HT1080 (cell line): ENCODE results near the gene CXCL16. TPM values are rescaled to one million over a fixed set of nuclear protein-coding genes. Genes with fewer than 3 reads are reported as not detected.

Source experiments
- DNase-seq: peaks from one replicate; pipeline ENCODE4 v3.0.0-alpha.2; 2015; ENCODE audit warnings: low read depth
- total RNA-seq: library from RNA; depleted of rRNA; stranded (reverse); fragments of >200 nt; shearing (Covaris generic); gene quantifications from 2 replicates; pipeline ENCODE4 v1.2.3, GENCODE V29; 2014

The CXCL16 gene
- total RNA-seq, 1 experiment from 2014 or later, result 0.40 TPM

DNA sequence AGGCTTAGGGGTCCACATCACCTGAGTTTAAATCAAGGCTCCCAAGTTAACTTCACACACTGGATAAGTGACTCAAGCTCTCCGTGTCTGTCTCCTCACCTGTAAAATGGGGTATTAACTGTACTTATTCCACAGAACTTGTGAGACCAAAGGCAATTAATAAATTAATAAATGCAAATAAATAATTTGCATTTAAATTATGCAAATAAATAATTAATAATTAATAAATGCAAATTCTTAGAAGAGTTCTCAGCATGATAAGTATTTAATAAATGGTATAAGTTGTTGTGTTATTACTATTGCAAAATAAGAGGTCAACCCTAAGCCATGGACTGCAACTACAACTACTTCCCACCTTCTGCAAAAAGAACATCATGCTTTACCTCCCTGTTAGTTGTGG is 13.7 kb upstream of the CXCL16 start:
- no peak for DNase-seq

DNA sequence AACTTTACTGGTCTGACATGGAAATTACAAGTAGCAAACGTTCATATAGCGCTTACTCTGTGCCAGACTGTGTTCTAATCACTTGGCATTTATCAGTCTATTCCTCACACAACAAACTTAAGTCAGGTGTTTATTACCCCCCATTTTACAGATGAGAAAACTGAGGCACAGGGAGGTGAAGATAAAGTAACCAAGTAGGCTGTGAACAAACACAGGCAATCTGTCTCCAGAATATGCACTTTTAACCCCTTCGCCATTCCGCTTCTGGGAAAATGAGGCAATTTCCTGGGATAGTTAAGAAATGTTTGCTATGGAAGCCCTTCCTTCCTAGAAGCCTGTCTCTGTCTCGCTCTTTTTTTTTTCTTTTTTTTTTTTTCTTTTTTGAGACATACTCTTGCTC is 12.2 kb upstream of the CXCL16 start:
- DNase-seq, result no peak

DNA sequence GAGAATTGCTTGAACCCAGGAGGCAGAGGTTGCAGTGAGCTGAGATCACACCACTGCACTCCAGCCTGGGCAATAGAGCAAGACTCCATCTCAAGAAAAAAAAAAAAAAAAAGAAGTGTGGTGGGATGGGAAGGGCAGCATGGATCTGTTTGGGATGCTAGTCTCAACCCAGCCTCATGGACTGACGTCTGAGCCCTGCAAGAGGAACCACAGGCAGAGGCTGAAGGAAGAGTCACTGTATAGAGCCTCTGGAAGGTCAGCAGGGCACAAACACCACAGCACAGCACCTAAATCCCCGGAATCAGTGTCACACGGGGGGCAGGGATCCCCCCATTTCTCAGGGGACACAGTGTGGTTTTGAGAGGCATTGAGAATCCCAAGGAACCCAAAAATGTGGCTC is 10.9 kb upstream of the CXCL16 start:
- DNase-seq, result no peak

DNA sequence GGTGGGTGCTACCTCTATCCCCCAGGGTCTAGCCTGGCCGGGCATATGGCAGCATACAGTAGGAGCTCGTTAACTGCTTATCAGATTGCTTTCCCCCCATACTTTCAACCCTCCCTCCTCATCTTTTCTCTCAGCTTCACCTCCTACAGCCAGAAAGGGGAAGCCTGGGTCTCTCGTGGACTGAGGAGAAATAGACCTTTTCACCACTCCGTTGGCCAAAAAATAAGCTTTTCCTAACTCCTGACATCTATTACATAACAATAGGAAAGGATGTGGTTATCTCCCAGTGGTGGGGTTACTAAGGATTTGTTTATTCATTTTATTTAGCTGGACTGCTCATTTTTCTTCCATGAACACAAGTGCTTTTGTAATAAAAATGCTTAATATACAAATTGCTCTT is 9.0 kb upstream of the CXCL16 start:
- no peak for DNase-seq

DNA sequence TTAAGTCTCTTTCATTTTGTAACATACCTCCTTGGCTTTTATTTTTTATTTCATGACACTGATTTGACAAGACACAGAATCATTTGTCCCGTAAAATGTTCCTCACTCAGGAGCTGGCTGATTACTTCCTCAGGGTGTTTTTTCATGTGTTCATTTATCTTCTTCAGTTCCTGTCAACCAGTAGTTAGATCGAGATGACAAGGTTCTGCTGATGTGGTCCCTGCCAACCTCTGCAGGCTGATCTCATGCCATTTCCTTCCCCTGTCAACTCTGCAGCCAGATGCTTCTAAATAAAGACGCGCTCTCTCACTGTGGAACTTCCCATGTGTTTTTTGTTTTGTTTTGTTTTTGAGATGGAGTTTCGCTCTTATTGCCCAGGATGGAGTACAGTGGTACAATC is 8.1 kb upstream of the CXCL16 start:
- no peak for DNase-seq

DNA sequence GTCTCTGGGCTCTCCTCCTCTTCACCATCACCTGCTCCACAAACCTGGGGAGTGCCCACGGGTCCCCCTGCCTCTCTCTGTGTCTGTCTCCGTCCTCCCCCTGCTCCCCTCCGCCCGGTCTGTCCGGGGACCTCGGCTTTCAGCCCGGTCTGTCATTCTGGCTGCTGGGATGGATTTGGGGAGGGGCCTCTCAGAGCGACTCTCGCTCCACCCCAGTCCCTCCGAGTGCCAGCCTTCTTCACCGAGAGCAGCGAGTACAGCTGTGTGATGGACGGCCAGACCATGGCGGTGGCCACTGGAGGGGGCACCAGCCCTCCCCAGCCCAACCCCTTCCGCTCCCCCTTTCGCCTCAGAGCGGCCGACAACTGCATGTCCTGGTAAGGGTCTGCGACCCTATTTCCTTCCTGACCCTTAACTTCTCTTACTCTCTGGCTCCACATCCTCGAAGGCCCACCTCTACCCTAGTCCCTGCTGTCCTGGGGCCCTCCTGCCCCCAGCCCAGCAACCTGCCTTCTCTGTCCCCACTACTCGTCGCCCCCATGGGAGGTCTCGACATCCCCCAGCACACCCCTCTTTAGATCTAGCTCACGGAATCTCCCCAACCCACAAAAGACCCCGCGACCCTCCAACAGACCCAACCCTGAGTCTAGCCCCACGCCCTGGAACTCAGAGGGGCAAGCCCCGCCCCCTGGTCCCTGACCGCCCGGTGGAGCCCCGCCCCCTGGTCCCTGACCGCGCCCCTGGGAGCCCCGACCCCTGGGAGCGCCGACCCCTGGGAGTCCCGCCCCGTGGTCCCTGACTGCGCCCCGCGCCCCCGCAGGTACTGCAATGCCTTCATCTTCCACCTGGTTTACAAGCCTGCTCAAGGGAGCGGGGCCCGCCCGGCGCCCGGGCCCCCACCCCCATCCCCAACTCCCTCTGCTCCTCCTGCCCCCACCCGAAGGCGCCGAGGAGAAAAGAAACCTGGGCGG is 5.6 kb upstream of the CXCL16 start:
- no peak for DNase-seq

DNA sequence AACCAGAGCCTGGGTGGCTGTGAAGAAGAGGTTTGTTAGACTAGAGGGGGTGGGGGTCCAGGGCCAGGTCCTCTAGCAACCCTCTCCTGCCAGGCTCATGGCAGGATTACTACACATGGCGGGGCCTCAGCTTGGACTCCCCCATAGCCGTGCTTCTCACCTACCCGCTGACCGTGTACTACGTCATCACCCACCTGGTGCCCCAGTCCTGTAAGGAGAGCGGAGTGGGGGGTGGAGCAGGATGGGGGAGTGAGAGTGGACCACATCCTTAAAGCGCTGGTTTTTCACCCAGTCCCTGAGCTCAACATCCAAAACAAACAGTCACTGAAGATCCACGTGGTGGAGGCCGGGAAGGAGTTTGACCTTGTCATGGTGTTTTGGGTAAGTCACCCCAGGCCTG is 4.2 kb upstream of the CXCL16 start:
- no peak for DNase-seq

DNA sequence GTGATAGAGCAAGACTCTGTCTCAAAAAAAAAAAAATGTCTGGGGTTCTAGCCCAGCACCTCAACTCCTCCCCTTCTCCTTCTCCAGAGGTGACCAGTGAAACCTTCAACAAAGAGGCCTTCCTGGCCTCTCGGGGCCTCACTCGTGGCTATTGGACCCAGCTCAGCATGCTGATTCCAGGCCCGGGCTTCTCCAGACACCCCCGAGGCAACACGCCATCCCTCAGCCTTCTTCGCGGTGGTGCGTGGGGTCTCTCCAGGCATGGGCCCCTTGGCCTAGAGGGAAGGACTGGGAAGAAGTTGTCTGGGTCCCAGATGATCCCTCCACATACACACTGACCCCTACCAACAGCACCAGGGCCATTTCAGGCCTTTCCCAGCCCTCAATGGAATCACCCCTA is 3.5 kb upstream of the CXCL16 start:
- no peak for DNase-seq

DNA sequence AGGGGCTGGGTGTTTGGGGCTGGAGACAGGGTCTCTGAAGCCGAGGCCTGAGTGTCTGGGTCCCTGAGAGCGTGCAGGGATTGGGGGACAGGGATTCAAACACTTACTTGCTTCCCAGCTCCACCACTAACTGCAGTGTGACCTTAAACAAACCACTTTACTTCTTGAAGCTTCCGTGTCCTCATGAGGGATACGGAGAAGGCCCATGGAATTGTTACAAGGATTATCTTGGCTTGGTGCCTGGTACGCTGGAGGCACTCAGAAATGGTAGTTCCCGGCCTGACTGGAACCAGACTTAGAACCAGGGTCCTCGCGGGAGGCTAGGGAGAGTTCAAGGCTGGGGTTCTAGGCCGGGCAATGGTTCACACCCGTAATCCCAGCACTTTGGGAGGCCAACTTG is 2.9 kb upstream of the CXCL16 start:
- no peak for DNase-seq

DNA sequence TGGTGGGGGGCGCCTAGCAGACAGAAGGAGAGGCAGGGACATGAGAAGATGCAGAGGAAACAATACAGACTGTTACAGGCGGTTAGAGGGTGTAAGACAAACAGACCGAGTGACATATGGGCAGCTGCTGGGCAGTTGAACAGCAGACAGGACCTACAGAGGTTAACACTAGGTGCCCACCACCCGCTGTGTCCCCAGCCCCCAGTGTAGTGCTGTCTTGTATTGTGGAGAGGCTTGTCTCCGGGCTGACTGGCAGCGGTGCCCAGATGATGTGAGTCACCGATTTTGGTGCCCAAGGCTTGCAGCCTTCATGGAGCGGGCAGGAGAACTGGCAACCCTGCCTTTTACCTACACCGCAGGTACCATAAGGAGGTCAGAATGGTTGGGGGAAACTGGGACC is 2.4 kb upstream of the CXCL16 start:
- no peak for DNase-seq

DNA sequence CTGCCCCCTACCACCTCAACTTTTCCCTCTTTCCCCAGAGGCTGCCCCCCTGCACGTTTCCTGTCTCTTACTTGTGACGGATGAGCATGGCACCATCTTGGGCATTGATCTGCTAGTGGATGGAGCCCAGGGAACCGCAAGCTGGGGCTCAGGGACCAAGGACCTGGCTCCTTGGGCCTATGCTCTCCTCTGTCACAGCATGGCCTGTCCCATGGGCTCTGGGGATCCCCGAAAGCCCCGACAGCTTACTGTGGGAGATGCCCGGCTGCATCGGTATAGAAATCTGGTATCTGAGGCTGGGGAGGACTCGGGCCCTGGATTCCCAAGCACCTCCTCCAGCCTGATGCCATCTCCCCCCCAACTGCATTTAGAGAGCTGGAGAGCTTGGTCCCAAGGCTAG is 1.8 kb upstream of the CXCL16 start:
- DNase-seq, result no peak

DNA sequence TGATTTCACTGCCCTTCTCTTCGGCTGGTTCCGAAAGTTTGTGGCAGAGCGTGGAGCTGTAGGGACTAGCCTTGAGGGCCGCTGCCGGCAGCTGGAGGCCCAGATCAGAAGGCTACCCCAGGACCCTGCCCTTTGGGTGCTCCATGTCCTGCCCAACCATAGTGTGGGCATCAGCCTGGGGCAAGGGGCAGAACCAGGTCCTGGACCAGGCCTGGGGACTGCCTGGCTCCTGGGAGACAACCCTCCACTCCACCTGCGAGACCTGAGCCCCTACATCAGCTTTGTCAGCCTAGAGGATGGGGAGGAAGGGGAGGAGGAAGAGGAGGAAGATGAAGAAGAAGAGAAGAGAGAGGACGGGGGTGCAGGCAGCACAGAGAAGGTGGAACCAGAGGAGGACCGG is 856 bp upstream of the CXCL16 start:
- DNase-seq, result no peak

DNA sequence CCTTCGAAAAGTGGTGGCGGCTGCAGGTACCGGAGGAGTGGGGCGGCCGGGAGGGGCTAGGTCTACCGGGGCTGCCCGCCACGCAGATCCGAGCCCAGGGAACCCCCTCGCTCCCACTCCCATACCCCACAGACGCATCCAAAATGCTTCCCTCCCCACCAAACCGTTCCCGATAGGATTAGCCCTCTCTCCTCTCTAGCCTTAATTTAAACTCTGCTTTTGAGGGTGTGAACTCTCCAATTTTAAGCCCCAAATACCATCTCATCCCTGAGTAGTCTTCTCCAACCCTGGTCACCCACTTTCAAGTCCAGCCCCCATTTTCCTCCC is 260 bp upstream of the CXCL16 start:
- DNase-seq, result no peak

DNA sequence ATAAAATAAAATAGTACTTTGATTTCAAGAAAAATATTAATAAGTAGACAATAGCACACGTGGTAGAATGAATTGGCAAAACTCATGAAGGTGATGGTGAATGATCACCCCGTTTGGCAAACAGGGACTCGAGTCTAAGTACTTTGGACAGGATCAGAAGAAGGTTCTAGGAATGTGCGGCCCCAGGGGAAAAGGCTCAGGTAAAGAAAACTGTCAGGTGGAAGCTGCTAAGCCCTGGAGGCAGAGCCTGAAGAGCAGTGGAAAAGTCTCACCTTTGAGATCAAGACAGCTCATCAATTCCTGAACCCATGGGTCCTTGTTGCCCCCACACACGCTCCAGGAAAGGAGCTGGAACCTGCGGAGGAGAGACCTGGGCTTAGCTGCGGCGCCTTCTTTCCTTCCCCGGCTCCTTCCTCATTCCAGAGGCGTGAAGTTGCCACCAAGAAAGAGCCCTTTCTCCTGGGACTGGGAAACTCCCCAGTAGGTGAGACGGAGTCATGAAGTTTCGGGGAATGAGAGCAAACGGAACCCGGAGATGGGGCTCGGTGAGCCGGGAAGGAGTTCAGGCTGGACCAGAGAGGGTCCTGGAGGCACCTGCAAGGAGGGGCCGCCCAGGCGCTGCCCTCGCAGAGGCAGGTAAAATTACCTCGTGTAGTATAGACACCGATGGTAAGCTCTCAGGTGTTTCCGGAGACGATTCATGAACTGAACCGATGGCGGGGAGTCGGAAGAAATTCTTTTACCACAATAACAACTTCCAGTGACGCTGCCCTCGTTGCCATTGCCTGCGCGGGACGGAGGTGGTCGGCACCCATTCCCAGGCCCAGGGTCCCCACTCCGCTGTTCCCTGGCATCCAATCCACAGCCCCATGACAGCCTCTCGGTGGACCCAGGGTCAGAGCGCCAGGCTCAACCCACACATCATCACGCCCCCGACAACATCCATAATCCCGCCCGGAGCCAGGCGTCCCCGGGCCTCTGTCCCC is 1.3 kb downstream of the CXCL16 start:
- no peak for DNase-seq

DNA sequence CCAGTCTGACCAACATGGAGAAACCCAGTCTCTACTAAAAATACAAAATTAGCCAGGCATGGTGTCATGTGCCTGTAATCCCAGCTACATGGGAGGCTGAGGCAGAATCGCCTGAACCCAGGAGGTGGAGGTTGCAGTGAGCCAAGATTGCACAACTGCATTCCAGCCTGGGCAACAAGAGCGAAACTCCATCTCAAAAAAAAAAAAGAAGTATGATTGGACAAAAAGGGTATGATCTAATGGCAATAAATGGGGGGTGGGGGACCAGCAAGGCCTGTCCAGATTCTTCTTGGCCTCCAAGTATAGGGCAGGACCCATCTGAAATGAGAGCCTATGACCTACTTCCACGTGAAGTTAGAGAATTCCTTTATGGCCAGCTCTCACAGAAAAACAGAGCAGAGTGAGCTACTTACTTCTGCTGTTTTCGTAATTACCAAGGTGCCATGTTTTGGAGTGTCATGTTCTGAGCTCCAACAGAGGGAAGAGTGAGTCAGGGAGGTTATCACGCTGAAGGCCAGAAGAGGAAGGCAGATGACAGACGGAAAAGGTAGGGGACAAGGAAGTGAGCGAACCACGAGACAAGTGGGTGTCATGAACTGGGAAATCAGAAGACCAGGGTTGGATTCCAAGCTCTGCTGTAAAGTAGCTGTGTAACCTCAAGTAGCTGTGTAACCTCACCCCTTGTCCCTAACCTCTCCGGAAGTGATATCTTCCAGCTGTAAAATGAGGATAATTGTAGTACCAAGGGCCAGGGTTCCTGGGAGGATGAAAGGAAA is 3.7 kb downstream of the CXCL16 start:
- no peak for DNase-seq

DNA sequence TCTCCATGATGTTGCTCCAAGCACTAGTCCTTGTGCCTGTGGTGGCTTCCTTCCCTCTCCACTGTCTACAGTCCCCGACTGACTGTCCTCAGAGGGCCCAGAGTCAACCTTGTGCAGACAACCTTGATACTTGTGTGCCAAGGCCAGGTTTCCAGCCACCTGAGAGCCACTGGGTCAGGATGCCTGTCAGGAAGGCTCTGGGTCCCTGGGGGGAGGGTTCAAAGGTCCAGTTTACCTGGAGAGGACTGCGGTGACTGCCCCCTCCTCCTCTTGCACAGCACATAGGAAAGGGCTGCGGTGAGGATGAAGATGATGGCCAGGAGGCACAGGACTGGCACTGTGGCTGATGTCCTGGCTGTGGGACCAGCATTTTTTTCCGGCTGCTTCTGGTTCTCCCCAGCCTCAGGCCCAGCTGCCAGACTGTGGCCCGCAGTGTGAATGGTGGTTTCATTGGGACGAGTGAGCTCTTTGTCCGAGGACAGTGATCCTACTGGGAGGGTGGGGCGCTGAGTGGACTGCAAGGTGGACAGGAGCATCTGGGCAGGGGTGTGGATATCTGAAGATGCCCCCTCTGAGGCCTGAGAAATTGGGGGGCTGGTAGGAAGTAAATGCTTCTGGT is 4.8 kb downstream of the CXCL16 start:
- DNase-seq, result no peak

DNA sequence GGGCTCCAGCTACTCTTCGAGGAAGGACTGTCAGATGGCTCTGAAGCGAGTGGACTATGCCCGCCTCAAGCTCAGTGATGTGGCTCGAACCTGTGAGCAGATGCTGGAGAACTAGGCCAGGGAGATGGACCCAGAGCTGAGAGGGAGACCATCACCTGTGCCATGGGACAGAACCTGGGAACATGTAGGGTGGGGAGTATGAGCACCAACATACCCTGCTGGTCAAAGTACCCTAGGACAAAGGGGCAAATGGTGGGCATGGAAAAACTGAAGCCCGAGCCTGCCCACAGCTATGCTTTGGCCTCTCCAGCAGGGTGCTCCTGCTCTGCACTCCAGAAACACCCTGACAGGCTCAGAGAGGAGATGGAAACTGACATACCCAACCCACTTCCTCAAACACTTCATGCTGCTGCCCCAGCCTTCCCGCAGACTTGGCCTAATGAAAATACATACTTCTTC is 6.6 kb downstream of the CXCL16 start:
- no peak for DNase-seq

DNA sequence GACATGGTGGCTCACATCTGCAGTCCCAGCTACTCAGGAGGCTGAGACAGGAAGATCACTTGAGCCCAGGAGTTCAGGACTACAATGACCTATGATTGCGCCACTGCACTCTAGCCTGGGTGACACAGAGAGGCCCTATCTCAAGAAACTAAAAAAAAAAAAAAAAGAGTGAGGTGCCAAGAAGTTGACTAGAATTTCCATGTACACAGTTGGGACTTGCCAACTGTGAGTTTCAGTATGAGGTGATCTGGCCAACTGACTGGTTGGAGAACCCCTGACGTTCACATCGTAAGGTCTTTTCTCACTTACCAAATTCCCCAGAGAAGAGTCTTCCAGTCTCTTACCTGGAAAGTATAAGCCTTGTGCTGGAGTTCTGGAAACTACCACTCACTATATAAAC is 11.6 kb downstream of the CXCL16 start:
- DNase-seq, result no peak

DNA sequence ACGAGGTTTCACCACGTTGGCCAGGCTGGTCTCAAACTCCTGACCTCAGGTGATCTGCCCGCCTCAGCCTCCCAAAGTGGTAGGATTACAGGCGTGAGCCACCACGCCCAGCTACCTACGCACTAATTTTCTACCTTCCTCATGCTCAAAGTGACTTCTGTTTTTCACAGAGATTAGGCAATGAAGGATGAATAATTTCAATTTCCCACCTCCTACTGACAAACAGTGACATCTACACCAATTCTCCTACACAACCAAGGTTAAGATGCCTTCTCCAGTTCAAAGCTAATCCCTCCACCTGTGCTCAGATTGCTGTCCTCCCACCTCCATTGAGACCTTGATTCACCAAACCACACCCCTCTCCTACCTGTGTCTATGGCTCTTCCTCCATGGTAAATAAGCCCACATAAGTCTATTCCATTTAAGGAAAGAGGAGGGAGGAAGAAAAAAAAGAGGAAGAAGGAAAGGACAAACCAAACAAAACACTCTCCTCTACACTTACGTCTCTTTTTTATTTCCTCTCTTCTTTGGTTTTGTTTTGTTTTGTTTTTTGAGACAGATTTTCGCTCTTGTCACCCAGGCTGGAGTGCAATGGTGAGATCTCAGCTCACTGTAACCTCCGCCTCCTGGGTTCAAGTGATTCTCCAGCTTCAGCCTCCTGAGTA is 13.9 kb downstream of the CXCL16 start:
- DNase-seq, result no peak

DNA sequence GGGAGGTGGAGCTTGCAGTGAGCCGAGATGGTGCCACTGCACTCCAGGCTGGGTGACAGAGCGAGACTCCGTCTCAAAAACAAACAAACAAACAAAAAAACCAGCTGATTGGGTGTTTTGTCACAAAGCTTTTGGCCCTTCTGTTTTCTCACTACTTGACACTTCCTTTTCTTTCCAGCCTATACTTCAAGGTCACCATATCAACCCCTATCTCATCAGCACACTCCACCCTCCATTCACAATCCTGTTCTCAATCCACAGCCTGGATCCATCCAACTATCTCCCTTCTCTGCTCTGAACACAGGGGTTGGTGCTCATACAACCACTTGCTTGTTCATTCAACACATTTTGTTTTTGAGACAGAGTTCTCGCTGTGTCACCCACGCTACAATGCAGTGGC is 15.1 kb downstream of the CXCL16 start:
- no peak for DNase-seq
